Adrenal gland (tissue), 5 donors: Measurements from ENCODE around the gene PTPN23.

Source experiments
- POLR2A ChIP-seq, 2 donors: fragments of 450-650 bp; IDR thresholded peaks; one replicate each; pipeline ENCODE4 v1.6.1; 2017; ENCODE audit warnings: antibody characterized with exemption in 2 of 2, mild to moderate bottlenecking in 2 of 2, moderate library complexity in 1 of 2
- TF ChIP-seq, protein P1 (sequence below), 6 experiments: fragments of 450-650 bp in 4 of 6; fragments of 200-600 bp in 2 of 6; sonication (generic) in 1 of 6; IDR thresholded peaks; 1 replicate in 5 of 6; 2 replicates in 1 of 6; pipeline versions ENCODE4 v1.5.1 to v1.8.0; 2016 to 2021; ENCODE audit warnings: antibody characterized with exemption in 6 of 6, mild to moderate bottlenecking in 2 of 6, moderate library complexity in 1 of 6
- donor health status: DM: no; HTN: no; CAD: no.

- TF ChIP-seq POLR2A (IDR thresholded peaks at IDR 0.05): no peak
- TF ChIP-seq, protein P1, sequence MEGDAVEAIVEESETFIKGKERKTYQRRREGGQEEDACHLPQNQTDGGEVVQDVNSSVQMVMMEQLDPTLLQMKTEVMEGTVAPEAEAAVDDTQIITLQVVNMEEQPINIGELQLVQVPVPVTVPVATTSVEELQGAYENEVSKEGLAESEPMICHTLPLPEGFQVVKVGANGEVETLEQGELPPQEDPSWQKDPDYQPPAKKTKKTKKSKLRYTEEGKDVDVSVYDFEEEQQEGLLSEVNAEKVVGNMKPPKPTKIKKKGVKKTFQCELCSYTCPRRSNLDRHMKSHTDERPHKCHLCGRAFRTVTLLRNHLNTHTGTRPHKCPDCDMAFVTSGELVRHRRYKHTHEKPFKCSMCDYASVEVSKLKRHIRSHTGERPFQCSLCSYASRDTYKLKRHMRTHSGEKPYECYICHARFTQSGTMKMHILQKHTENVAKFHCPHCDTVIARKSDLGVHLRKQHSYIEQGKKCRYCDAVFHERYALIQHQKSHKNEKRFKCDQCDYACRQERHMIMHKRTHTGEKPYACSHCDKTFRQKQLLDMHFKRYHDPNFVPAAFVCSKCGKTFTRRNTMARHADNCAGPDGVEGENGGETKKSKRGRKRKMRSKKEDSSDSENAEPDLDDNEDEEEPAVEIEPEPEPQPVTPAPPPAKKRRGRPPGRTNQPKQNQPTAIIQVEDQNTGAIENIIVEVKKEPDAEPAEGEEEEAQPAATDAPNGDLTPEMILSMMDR (IDR thresholded peaks at IDR 0.05): no peak
Observed at GRCh38 chr3:47433796-47434195, 53.0 kb downstream of the PTPN23 start.
